Neutrophil (primary cell): Measurements from ENCODE around the gene ASXL1.

Experiments
- H3K27ac ChIP-seq: fragments of 200-600 bp; sonication (generic); 2 replicates; pipeline ENCODE4 v1.5.1; 2016; ENCODE audit warnings: mild to moderate bottlenecking, moderate library complexity
- H3K27me3 ChIP-seq: fragments of 200-600 bp; sonication (generic); 2 replicates; pipeline ENCODE4 v1.6.0; 2016; ENCODE audit warnings: mild to moderate bottlenecking
- H3K36me3 ChIP-seq: fragments of 200-600 bp; sonication (generic); 2 replicates; pipeline ENCODE4 v1.5.1; 2017
- H3K4me1 ChIP-seq, 2 experiments: fragments of 200-600 bp in 1 of 2; sonication (generic) in 1 of 2; 1 replicate in 1 of 2; 2 replicates in 1 of 2; pipeline versions ENCODE4 v1.5.1 to v1.6.1; 2013 to 2016; ENCODE audit warnings: low read depth in 1 of 2, low read length in 1 of 2, mild to moderate bottlenecking in 1 of 2, moderate library complexity in 1 of 2; ENCODE audit not compliant: control insufficient read depth in 1 of 2, insufficient read depth in 1 of 2
- H3K4me3 ChIP-seq, 2 experiments: fragments of 200-600 bp in 1 of 2; sonication (generic) in 1 of 2; 1 replicate in 1 of 2; 2 replicates in 1 of 2; pipeline ENCODE4 v1.5.1; 2013 to 2016; ENCODE audit warnings: low read depth in 1 of 2, low read length in 1 of 2, mild to moderate bottlenecking in 1 of 2, moderate library complexity in 1 of 2
- H3K9me3 ChIP-seq: fragments of 200-600 bp; sonication (generic); 2 replicates; pipeline ENCODE4 v1.5.1; 2016
- CTCF ChIP-seq: fragments of 200-600 bp; sonication (generic); IDR thresholded peaks from 2 replicates; pipeline ENCODE4 v1.5.1; 2016; ENCODE audit warnings: antibody characterized with exemption

Gene ASXL1

GRCh38 chr20:32356622-32357374 is 1.3 kb upstream of the ASXL1 start:
- Histone ChIP-seq H3K27ac (peak overlapping the region; percentile 99), H3K36me3 (no peaks in the 10 kb centered on the region), H3K9me3 (no peaks in the 10 kb centered on the region), H3K27me3 (no peaks in the 10 kb centered on the region), H3K4me1 (peaks cover 21 to 24% of the 10 kb centered on the region in 2 experiments), H3K4me3 (peak overlapping the region; percentile 68 to 97)
- no peak for TF ChIP-seq CTCF

GRCh38 chr20:32357375-32357868 is 709 bp upstream of the ASXL1 start:
- H3K36me3 ChIP-seq, result no peaks in the 10 kb centered on the region
- no peaks in the 10 kb centered on the region for H3K27me3 ChIP-seq
- H3K4me3 ChIP-seq, result peak overlapping the region; percentile 68 to 97
- peaks cover 21 to 24% of the 10 kb centered on the region in 2 experiments for H3K4me1 ChIP-seq
- H3K9me3 ChIP-seq, result no peaks in the 10 kb centered on the region
- no peak for TF ChIP-seq CTCF
- peak overlapping the region; percentile 99 for H3K27ac ChIP-seq

- TF ChIP-seq CTCF, result no peak
- no peaks in the 10 kb centered on the region for H3K27me3 ChIP-seq
- H3K4me1 ChIP-seq, result peaks cover 21 to 24% of the 10 kb centered on the region in 2 experiments
- no peaks in the 10 kb centered on the region for H3K36me3 ChIP-seq
- peak overlapping the region; percentile 99 for H3K27ac ChIP-seq
- peak overlapping the region; percentile 68 to 94 for H3K4me3 ChIP-seq
- no peaks in the 10 kb centered on the region for H3K9me3 ChIP-seq
These were observed 426 bp downstream of the ASXL1 start for GRCh38 chr20:32358632-32358882.

GRCh38 chr20:32358883-32359632 is 927 bp downstream of the ASXL1 start:
- Histone ChIP-seq H3K4me1 (peaks cover 21 to 24% of the 10 kb centered on the region in 2 experiments), H3K27me3 (no peaks in the 10 kb centered on the region)

More at GRCh38 chr20:32358883-32359632, 927 bp downstream of the ASXL1 start:
- Histone ChIP-seq H3K27ac (peak overlapping the region; percentile 99), H3K4me3 (peak overlapping the region; percentile 68 to 94), H3K9me3 (no peaks in the 10 kb centered on the region), H3K36me3 (no peaks in the 10 kb centered on the region)
- no peak for TF ChIP-seq CTCF
